Kidney (tissue), 14 donors: ENCODE data around the gene RAB4A. TPM values are rescaled to one million over a fixed set of nuclear protein-coding genes. Genes with fewer than 3 reads are reported as not detected.
"Not testable (repeated sequence)": the region's sequence is repeated elsewhere in the genome, so short reads cannot be mapped to it uniquely, and the experiment has no call there.

Experiments used
- DNase-seq, 5 donors: peaks; one replicate each; pipeline ENCODE4 v3.0.0-alpha.2; 2013 to 2020
- FAIRE-seq: peaks from 2 replicates; lab custom pipeline; 2012; peaks lifted over from hg19 to GRCh38; lab: Jason Lieb, UNC
- H3K27ac ChIP-seq, 2 donors: one replicate each; pipeline ENCODE4 v1.7.0; 2013; ENCODE audit warnings: low read depth in 2 of 2, low read length in 2 of 2, inconsistent platforms in 1 of 2
- H3K27me3 ChIP-seq: one replicate; pipeline ENCODE4 v1.7.1; 2013; ENCODE audit warnings: low read length, inconsistent platforms; ENCODE audit not compliant: control insufficient read depth, insufficient read depth
- H3K36me3 ChIP-seq, 3 donors: one replicate each; pipeline versions ENCODE4 v1.7.0 to v1.7.1; 2013; ENCODE audit warnings: low read length in 3 of 3, control low read depth in 1 of 3, inconsistent platforms in 1 of 3; ENCODE audit not compliant: insufficient read depth in 3 of 3, control insufficient read depth in 2 of 3
- H3K4me1 ChIP-seq, 3 donors: one replicate each; pipeline versions ENCODE4 v1.7.0 to v1.7.1; 2013; ENCODE audit warnings: low read length in 3 of 3, inconsistent platforms in 1 of 3, low read depth in 1 of 3; ENCODE audit not compliant: control insufficient read depth in 2 of 3, insufficient read depth in 2 of 3
- H3K4me3 ChIP-seq, 3 donors: one replicate each; pipeline versions ENCODE4 v1.7.0 to v1.8.1; 2013; ENCODE audit warnings: low read length in 3 of 3, control low read depth in 1 of 3, inconsistent platforms in 1 of 3
- H3K9ac ChIP-seq, 3 donors: one replicate each; pipeline versions ENCODE4 v1.7.0 to v1.7.1; 2013; ENCODE audit warnings: low read length in 3 of 3, control low read depth in 1 of 3, inconsistent platforms in 1 of 3
- H3K9me3 ChIP-seq, 3 donors: one replicate each; pipeline versions ENCODE4 v1.7.0 to v1.7.1; 2013; ENCODE audit warnings: low read length in 3 of 3, control low read depth in 1 of 3, inconsistent platforms in 1 of 3; ENCODE audit not compliant: control insufficient read depth in 2 of 3, insufficient read depth in 1 of 3
- CTCF ChIP-seq: IDR thresholded peaks from 3 replicates; pipeline ENCODE4 v1.5.1; 2012; ENCODE audit warnings: mild to moderate bottlenecking, moderate library complexity, borderline replicate concordance; ENCODE audit not compliant: insufficient read depth; ENCODE audit errors: extremely low read depth
- intact Hi-C: fragments of 100-400 bp; cut with DNase I; formaldehyde crosslinking; loops from one replicate; pipeline ENCODE4 v1.11.1; 2022
- polyA plus RNA-seq: library from polyadenylated mRNA; stranded (reverse); fragments of 350-450 nt; fragmentation: Illumina TruSeq; extraction: RNeasy Lipid Tissue Mini Kit (QIAGEN cat#74804); gene quantifications from one replicate; pipeline ENCODE4 v1.2.3, GENCODE V29; 2014; ENCODE audit warnings: low read depth, low replicate concordance; ENCODE audit not compliant: insufficient read depth
- total RNA-seq: library from RNA; stranded (reverse); fragmentation: NEBNext Ultra II Directional; extraction: Animal tissue kit (Norgen Biotek cat#: 25700); gene quantifications from one replicate; pipeline ENCODE4 v1.2.1, GENCODE V29; 2021
- donor health status: control.
- donor health status: control.
- donor health status: control.
- donor health status: control.
- donor health status: control.
- donor health status: DM: yes; HTN: yes; CAD: no.
- donor health status: Normal renal cell carcinoma (clear cell type).

RAB4A gene
- total and polyA plus RNA-seq, 2 donors from 2014 or later: 38.3 to 56.0 TPM

- intact Hi-C loops: no loop called here
- H3K4me1 ChIP-seq: no peaks in the 10 kb centered on the region
- no peak overlapping the region for H3K4me3 ChIP-seq
- no peak for TF ChIP-seq CTCF
- H3K9me3 ChIP-seq: no peaks in the 10 kb centered on the region
- H3K9ac ChIP-seq: no peak overlapping the region
- DNase-seq (no peak), FAIRE-seq (no peak)
- no peak overlapping the region for H3K27ac ChIP-seq
- no peaks in the 10 kb centered on the region for H3K27me3 ChIP-seq
- H3K36me3 ChIP-seq: peaks cover 0 to 11% (median 0%) of the 10 kb centered on the region in 3 donors
Measured at GRCh38 chr1:229326601-229327000, 55.7 kb downstream of the RAB4A start.

GRCh38 chr1:229327765-229328164, 56.9 kb downstream of the RAB4A start:
- FAIRE-seq, H3K9ac ChIP-seq, intact Hi-C loops, H3K4me1 ChIP-seq, H3K27ac ChIP-seq, H3K27me3 ChIP-seq, H3K9me3 ChIP-seq, H3K4me3 ChIP-seq, DNase-seq: not testable (repeated sequence)
- peaks cover 0 to 11% (median 0%) of the 10 kb centered on the region in 3 donors for H3K36me3 ChIP-seq

GRCh38 chr1:229328598-229329362, 57.9 kb downstream of the RAB4A start:
- peaks cover 0 to under 1% (median 0%) of the 10 kb centered on the region in 3 donors for H3K36me3 ChIP-seq
- no peak overlapping the region for H3K9ac ChIP-seq
- FAIRE-seq: no peak
- H3K9me3 ChIP-seq: no peaks in the 10 kb centered on the region
- no peak overlapping the region for H3K27ac ChIP-seq
- TF ChIP-seq CTCF: no peak
- H3K4me1 ChIP-seq: no peaks in the 10 kb centered on the region
- no peak overlapping the region for H3K4me3 ChIP-seq
- H3K27me3 ChIP-seq: no peaks in the 10 kb centered on the region
- no peak for DNase-seq
- intact Hi-C loops: no loop called here

- Histone ChIP-seq H3K36me3 (no peaks in the 10 kb centered on the region), H3K27me3 (no peaks in the 10 kb centered on the region), H3K27ac (no peak overlapping the region), H3K4me3 (no peak overlapping the region), H3K4me1 (no peaks in the 10 kb centered on the region), H3K9ac (no peak overlapping the region), H3K9me3 (no peaks in the 10 kb centered on the region)
- no peak for TF ChIP-seq CTCF
- FAIRE-seq (no peak), DNase-seq (no peak)
- intact Hi-C loops: no loop called here
Measured at GRCh38 chr1:229334269-229334668, 63.4 kb downstream of the RAB4A start.
